ENCODE results near the gene DHODH. TPM values are rescaled to one million over a fixed set of nuclear protein-coding genes. Genes with fewer than 3 reads are reported as not detected.

Gene DHODH
- total RNA-seq, 6 experiments from 2014 or later = 6.8 to 10.0 (median 8.8) TPM

- no peak overlapping the region for H3K27ac Mint-ChIP-seq
- H3K36me3 Mint-ChIP-seq (ENCODE audit: low read depth) = peaks cover 3% of the 10 kb centered on the region; the same call in 1 of the 2 replicates
- H3K4me3 Mint-ChIP-seq = no peak overlapping the region
- H3K4me1 Mint-ChIP-seq (ENCODE audit: low read depth) = peaks cover 11% of the 10 kb centered on the region
- H3K9me3 Mint-ChIP-seq = no peaks in the 10 kb centered on the region
- no peak for DNase-seq
- TF ChIP-seq CTCF (IDR thresholded peaks at IDR 0.05) = no peak
- H3K27me3 Mint-ChIP-seq (ENCODE audit: insufficient read depth) = no peaks in the 10 kb centered on the region; the same call in 1 of the 2 replicates
These were observed 6.6 kb downstream of the DHODH start for GRCh38 chr16:72015124-72015523.

GRCh38 chr16:72018470-72018869 is 9.9 kb downstream of the DHODH start:
- Mint-ChIP-seq H3K4me1 (ENCODE audit: low read depth) (peaks cover 3% of the 10 kb centered on the region; the same call in 1 of the 2 replicates), H3K9me3 (no peaks in the 10 kb centered on the region), H3K4me3 (no peak overlapping the region)

GRCh38 chr16:72021043-72021442 is 12.5 kb downstream of the DHODH start:
- H3K36me3 Mint-ChIP-seq (ENCODE audit: low read depth) = peaks cover 8% of the 10 kb centered on the region
- H3K27ac Mint-ChIP-seq = no peak overlapping the region
- peaks cover 8% of the 10 kb centered on the region for H3K4me1 Mint-ChIP-seq (ENCODE audit: low read depth)
- H3K27me3 Mint-ChIP-seq (ENCODE audit: insufficient read depth) = no peaks in the 10 kb centered on the region; the same call in 1 of the 2 replicates
- TF ChIP-seq CTCF (IDR thresholded peaks at IDR 0.05) = no peak
- H3K4me3 Mint-ChIP-seq = no peak overlapping the region
- no peaks in the 10 kb centered on the region for H3K9me3 Mint-ChIP-seq
- no peak for DNase-seq

More at GRCh38 chr16:72018470-72018869, 9.9 kb downstream of the DHODH start:
- no peaks in the 10 kb centered on the region for H3K27me3 Mint-ChIP-seq (ENCODE audit: insufficient read depth)
- no peak for DNase-seq
- TF ChIP-seq CTCF (IDR thresholded peaks at IDR 0.05) = no peak
- no peaks in the 10 kb centered on the region; the same call in 1 of the 2 replicates for H3K36me3 Mint-ChIP-seq (ENCODE audit: low read depth)
- H3K27ac Mint-ChIP-seq = no peak overlapping the region

- H3K36me3 Mint-ChIP-seq (ENCODE audit: low read depth) = peaks cover 8% of the 10 kb centered on the region
- DNase-seq = no peak
These were observed 13.6 kb downstream of the DHODH start for GRCh38 chr16:72022127-72022526.

GRCh38 chr16:72023962-72024361 is 15.4 kb downstream of the DHODH start:
- Mint-ChIP-seq H3K4me3 (no peak overlapping the region), H3K4me1 (ENCODE audit: low read depth) (peaks cover 8% of the 10 kb centered on the region), H3K27ac (no peak overlapping the region; the same call in 1 of the 2 replicates), H3K9me3 (no peaks in the 10 kb centered on the region), H3K36me3 (ENCODE audit: low read depth) (peaks cover 8% of the 10 kb centered on the region), H3K27me3 (ENCODE audit: insufficient read depth) (no peaks in the 10 kb centered on the region; the same call in 1 of the 2 replicates)
- no peak for DNase-seq
- TF ChIP-seq CTCF (IDR thresholded peaks at IDR 0.05) = no peak

More at GRCh38 chr16:72022127-72022526, 13.6 kb downstream of the DHODH start:
- H3K9me3 Mint-ChIP-seq = no peaks in the 10 kb centered on the region
- no peaks in the 10 kb centered on the region; the same call in 1 of the 2 replicates for H3K27me3 Mint-ChIP-seq (ENCODE audit: insufficient read depth)
- no peak overlapping the region for H3K4me3 Mint-ChIP-seq
- no peak overlapping the region for H3K27ac Mint-ChIP-seq
- H3K4me1 Mint-ChIP-seq (ENCODE audit: low read depth) = peaks cover 8% of the 10 kb centered on the region
- TF ChIP-seq CTCF (IDR thresholded peaks at IDR 0.05) = no peak

All from HFFc6 (cell line).